Esophagus mucosa (tissue), 1 donor: ENCODE data around the gene LRRK1. TPM values are rescaled to one million over a fixed set of nuclear protein-coding genes. Genes with fewer than 3 reads are reported as not detected.

Experiments used
- ATAC-seq: fragments of 200-7000 bp; cut with Tn5 transposase; one replicate; pipeline ENCODE4 v1.9.1; 2020
- total RNA-seq: library from RNA; stranded (reverse); gene quantifications from one replicate; pipeline ENCODE4 v1.2.4, GENCODE V29; 2023
- donor health status: DM: yes; HTN: yes; CAD: no.

Gene LRRK1
- total RNA-seq, 1 donor from 2014 or later, result 14.2 TPM

DNA sequence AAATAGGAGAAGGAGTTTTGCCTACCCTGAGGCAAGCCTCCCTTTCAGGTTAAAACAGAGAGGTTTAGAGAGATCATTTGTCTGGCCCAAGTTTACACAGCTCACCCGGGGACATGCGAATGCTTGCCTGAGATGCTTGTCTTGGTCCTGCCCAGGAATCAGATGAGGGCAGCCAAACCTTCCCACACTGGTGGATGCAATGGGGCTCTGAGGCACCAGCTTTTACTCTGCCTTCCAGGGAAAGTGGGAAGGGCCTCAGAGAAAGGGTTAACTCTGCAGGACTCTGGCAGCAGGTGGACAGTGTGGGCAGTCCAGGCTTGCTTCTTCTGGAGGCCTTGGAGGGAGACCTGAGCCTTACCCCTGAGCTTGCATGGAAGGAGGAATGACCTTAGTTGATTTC lies 90.0 kb downstream of the LRRK1 start:
- no peak for ATAC-seq

DNA sequence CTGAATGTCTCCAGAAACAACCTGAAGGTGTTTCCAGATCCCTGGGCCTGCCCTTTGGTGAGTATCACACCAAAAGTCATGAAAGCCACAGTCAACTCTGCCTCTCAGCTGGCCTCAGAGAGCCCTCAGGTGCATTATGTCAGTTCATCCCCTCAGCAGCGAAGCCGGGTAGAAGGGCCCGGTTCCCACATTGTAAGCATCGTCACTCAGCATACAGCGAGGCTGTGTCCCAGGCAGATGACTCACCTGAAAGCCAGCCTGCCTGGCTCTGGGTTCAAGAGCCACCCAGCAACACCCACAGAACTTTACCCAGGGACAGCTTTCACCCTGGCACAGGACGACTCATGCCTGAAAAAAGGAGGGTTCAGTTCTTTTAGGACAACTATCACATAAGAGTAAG lies 91.6 kb downstream of the LRRK1 start:
- no peak for ATAC-seq

DNA sequence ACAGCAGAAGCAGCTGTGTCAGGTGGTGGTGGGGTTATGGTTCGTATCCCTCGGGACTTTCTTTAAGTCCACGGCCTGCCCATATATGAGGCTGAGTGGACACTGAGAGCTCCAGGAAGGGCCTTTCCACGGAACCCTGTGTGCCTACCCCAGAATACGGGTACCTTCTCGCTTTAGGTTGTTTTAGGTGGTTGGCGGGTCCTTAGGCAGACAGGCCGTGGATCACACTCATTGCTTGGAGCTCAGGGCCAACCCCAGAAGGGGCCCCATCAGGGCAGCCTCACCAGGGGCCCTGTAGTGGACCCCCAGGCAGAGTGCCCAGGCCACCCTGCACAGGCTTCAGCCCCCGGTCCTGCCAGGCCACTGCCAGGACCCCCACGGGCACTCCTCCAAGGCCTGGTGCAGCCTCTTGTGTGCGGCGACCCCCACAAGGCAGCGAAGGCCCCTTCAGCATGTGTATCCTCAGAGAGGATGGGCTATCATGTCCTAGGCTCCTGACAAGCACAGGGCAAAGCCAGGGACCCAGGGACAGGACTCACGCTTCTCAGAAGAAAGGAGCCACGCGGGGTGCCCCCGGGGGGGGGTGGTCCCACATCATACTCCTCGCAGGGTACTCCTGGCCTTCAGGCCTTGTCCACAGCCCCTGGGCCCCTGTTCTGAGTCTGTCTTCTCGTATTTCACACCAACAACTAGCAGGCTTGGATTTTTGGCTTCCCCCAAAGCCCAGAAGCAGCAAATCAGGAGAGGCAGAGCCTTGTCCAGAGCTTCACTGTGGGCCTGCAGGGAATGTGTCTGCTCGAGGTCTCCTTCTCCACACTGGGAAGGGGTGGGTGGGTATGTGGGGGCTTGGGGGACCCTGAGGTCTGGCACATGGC lies 93.4 kb downstream of the LRRK1 start:
- ATAC-seq, result no peak

DNA sequence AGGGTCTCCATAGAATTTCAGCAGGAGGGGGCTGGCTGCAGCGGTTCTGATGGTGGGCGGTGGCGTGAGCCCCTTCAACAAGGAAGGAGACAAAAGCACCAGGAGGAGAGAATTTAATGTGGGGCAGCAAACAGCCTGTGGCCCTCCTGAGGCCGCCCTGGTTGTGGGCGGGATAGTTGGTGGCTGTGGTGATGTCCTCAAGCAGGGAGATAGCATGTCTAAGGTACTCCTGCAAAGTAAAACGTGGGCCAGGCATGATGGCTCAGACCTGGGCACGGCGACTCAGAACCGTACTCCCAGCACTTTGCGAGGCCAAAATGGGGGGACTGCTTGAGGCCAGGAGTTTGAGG lies 94.0 kb downstream of the LRRK1 start:
- no peak for ATAC-seq

DNA sequence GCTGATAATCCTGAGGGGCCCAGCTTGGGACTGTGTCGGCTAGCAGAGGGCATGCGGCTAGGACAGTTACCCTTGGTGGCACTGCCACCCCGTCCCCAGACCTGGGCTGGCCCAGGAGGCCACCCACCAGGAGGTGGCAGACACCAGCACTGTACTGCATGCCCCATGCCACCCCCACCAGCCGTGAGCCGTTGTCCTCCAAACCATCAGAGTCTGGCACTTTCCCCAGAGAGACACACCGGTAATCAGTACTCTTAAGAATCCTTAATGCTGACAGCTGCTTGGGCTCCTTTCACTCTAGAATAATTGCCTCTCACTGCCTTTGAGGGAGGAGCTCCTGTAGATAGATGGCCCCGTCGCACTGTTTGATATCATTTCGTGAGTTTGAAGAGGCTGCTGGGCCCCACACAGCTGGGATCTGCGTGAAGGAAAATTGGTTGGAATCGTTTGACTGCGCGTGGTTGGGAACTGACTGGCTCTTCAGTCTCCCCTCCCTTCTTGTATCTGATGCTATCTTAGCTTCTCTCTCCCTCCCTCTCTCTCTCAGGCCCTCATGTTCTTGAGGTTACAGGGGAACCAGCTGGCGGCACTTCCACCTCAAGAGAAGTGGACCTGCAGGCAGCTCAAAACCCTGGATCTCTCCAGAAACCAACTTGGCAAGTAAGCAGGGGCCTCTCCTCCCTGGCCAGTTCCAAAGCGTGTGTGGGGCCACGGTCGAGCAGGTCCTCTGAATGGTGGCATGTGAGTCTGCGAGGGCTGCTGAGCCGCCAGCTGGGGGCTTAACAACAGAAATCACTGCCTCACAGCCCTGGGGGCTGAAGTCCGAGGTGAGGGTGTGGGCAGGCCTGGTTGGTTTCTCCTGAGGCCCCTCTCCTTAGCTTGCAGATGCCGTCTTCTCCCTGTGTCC lies 94.9 kb downstream of the LRRK1 start:
- ATAC-seq, result no peak

DNA sequence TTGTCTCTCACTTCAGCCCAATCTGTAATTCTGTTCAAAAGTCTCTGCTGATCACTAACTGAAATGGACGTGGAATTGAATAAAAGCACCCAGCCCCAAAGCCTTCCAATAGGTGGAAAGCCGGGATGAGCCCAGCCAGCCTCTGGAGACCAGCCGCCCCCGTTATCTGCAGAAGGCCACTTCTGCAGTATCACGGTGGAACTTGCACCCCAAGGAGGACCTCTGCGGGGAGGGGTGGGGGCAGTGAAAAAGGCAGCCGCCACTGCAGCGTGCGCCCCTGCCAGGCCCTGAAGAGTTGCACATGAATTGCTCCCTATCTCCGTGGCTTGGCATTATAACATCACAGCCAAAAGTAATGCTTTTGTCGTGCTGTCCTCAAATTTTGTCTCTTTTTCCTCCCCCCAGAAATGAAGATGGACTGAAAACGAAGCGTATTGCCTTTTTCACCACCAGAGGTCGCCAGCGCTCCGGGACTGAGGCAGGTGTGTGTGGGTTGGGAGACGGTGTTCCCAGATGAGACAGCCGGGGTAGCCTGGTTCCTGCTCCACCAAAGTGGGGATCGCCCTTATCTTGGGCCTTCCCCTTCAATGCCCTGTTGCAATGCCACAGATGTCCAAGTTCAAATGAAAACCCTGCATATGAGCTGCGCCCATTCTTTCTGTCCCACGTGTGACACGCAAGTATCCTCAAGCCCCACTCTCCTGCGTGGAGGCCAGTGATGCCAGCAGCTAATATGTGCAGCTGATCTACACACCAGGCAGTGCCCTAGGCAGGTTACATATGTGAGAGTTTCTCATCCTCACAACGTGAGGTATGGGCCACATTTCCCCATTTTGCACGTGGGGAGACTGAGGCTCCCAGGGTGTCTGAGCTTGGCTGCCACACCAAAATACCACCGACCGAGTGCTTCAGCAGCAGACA lies 96.0 kb downstream of the LRRK1 start:
- ATAC-seq, result peak; percentile 60

DNA sequence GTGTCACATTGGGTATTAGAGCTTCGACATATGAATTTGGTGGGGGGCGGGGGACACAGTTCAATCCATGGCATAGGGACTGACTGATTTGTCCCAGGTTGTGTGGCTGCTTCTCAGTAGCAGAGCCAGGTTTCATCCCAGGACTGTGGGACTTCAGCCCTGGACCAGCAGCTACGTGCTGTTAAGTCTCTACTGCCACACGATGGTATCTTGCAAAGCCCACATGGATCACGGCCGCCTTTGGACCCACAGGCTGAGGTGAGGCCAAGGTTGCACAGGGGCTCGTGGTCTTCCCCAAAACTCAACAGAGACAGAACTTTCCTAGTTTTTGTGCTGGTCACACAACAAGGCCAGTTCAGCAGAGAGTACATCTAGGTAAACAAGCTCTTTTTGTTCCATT lies 97.4 kb downstream of the LRRK1 start:
- no peak for ATAC-seq

DNA sequence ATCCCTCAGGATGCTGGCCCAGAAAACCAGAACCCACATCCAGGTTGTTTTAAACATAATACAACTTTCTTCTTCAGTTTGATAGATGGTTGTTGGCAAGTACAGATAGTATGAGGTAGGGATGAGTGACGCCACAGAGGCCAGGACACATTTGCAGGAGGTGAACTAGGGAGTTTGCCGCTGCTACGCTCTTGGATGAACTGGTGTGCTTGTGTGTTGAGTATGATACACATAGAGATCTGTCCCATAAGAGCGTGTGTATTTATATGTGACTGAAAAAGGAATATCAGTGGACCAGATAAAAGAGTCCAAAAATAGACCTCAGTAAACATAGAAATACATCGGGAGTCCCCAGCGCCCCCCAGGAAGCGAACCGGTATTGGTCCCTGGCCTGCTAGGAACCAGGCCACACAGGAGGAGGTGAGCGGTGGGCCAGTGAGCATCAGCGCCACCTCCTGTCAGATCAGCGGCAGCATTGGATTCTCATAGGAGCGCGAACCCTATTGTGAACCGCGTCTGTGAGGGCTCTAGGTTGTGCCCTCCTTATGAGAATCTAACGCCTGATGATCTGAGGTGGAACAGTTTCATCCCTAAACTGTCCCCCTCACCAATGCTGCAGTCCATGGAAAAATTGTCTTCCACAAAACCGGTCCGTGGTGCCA lies 98.1 kb downstream of the LRRK1 start:
- no peak for ATAC-seq

DNA sequence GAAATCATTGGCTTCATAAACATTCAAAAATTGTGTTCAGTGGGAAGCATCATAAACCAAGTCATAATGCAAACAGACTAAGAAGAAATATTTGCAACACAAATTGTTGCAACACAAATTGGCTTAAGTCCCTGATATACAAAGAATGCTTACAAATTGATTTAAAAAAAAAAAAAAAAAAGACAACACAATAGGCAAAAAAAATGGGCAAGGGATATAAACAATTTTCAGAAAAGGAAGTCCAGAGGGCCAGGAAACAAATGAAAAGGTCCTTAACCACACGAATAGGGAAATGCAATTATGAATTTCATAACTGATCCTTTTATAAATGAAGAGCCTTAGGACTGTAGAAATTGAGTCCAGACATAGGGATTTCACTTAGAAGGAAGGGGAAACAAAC lies 98.9 kb downstream of the LRRK1 start:
- ATAC-seq, result no peak

DNA sequence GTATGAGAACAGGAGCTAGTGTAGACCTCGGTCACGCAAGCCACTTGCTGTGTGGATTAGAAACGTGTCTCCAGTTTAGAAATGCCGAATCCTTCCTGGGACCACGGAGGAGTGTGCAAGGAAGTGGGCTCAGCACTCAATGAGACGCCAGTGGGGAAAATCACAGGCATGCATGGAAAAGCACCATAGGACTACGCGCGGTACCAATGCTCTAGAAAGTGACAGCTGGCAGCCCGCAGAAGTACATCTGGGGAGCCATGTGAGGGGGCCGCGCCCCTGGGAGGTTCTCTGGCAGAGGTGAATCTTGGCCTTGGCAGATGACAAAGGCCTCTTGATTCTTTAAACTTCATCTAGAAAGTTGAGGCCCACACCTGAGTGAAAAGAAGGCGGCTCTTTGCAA lies 99.3 kb downstream of the LRRK1 start:
- no peak for ATAC-seq

DNA sequence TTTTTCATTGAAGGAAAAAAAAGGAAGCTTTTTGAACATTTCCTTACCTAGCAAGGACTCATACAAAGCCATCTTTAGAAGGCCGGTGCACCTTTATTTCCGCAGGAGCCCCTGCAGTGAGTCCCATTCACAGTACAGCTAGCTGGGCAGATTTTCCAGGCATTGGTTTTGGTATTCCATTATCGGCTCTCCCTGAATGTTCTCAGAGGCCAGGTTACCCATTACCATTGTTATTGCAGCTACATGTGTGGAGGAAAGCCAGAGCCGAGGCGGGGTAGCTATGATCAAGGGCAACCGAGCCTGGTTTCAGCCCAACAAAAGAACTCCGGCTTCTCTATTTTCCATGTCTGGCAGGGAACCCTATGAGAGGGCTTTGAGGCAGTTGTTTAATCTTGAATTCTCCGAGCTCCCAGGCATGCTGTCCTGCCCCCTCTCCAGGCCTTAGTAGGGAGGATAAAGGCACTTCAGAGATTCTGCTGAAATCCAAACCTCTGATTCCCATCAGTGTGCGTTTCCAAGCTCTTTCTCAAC lies 100.3 kb downstream of the LRRK1 start:
- no peak for ATAC-seq

DNA sequence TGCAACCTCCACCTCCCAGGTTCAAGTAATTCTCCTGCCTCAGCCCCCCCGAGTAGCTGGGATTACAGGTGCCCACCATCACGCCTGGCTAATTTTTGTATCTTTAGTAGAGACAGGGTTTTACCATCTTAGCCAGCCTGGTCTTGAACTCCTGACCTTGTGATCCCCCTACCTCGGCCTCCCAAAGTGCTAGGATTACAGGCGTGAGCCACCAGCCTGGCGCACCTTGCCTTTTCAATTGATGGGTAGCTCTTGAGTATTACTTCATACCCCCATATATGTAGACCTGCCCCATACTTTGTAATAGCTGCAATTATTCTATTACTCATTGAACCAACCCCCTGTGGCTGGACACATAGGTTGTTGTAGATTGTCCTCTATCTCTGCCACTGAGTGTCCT lies 101.3 kb downstream of the LRRK1 start:
- no peak for ATAC-seq

DNA sequence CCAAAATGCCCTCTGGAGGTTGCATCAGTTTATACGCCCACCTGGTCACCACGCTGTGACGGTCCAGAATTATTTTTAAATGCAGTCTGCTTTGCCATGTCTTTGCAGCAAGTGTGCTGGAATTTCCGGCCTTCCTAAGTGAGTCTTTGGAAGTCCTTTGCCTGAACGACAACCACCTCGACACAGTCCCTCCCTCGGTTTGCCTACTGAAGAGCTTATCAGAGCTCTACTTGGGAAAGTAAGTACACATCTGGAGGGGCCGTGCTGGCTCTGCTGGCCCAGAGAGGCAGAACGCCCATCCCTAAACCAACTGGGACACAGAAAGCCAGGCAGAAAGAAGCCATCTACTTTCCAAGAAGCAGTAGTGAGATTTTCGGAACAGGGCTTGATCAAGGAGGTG lies 101.8 kb downstream of the LRRK1 start:
- ATAC-seq, result no peak

DNA sequence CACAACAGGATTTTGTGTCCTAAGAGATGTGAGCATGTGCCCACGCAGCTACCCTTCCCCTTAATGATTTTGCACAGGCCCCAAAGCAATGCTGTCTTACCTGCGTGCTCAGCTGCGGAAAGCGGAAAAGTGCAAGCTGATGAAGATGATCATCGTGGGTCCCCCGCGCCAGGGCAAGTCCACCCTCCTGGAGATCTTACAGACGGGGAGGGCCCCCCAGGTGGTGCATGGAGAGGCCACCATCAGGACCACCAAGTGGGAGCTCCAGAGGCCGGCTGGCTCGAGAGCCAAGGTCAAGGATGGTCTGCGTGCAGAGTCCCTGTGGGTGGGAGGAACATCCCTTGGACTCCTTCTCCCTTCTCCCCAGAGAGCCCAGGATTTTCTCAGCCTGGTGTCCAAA lies 103.1 kb downstream of the LRRK1 start:
- ATAC-seq, result no peak

DNA sequence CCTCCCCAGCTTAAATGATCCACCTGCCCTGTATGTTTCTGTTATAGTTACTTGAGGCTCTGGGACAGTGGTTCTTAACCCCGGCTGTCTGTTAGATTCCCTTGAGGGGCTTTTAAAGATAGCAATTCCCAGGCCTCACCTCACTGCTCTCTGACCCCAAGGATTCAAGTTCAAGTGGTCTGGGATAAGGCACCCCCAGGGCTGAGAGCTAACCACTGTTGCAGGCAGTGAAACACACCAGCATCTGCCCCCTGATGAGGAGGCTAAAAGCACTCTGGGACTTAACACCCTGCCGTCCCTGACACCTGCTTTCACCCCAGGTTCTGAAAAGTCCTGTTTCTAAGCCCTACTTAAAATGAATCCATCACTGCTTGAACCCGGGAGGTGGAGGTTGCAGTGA lies 103.7 kb downstream of the LRRK1 start:
- no peak for ATAC-seq

DNA sequence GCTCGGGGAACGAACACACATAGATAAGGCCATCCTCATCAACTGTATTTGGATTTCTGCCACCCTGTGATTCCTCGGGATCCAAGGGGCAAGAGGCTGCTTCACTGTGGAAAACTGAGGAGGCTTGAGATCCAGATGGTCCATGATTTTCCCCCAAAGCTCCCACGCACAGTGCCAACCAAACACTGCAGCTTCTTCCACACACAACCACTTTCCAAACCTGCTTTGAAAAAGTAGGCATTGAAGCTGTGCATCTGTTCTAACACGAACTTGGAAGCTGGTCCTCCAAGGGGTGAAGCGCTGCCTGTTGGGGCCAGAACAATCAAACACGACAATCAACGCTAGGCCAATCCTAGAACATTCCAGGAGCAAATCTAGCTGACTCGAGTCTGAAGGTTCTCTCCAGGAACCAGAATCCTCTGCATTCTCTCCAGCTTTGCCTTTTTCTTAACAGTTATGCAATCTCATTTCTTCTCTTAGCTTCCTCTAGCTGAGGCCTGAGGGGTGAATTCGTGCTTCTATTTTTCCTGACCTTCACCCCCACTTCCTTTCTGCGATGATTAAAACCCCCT lies 104.4 kb downstream of the LRRK1 start:
- no peak for ATAC-seq

DNA sequence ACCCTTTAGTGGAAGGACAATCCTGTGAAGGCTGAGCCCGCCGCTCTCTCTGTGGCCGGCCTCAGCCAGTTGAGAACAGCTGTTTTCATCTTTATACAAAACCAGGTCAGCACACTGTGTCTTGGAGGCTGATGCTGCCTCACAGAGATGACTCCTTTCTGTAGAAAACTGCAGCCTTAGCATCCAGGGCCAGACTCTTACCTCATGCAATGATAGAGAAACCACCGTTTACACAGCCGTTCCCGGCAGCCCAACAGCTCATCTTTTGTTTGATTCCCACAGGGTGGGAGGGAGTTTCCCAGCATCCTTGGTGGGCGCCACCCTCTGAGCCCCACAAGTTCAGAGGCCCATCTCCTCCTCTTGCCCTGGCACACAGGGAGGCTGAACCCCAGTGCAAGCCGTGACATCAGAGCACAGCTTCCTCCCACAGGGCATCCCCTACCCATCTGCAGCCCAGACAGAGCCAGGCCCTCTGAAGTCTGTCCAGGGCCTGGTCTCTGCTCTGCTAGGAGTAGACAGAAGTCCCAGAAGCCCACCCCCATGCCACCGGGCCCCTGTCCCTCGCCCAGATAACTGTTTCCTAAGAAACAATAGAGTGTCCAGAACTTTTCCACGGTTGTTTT lies 105.0 kb downstream of the LRRK1 start:
- ATAC-seq, result no peak

DNA sequence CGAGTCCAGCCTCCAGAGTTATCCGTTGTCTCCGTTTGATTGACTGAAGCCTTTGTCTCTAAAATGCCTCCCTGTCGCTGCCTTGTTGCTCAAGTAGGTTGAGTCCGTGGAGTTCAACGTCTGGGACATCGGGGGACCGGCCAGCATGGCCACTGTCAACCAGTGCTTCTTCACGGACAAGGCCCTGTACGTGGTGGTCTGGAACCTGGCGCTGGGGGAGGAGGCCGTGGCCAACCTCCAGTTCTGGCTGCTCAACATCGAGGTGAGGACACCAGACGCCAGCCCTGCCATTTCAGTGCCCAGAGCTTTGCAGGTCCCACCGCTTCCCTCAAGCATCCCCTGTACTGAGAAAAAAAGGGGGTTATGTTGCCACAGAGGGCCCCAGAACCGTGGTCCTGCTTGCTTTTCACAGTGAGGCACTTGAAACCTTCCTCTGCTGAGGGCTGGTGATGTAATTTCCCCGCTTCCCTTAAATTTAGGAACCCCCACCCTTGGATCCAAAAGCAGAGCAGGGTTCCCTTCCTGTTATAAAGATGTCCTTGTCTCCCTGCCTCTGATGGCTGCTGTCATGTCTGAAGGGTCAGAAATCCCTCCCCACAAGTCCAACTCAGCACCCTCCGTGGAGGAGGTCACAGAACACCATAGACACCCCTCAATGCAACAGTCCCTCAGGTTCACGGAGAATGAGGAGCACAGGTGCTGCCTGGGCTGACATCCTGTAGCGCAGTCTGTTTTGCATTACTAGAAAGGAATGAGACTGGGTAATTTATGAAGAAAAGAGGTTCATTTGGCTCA lies 105.7 kb downstream of the LRRK1 start:
- no peak for ATAC-seq

DNA sequence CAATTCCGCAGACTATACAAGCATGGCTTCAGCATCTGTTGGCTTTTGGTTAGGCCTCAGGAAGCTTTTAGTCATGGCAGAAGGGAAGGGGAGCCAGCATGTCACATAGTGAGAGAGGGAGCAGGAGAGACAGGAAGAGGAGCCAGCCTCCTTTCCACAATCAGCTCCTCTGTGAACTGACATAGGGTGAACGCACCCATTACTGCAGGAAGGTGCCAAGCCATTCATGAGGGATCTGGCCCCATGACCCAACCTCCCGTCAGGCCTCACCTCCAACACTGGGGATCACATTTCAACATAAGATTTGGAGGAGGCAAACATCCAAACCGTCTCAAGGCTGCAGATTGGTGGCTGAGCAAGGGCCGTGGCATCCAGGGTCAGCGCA lies 106.3 kb downstream of the LRRK1 start:
- no peak for ATAC-seq
